ENCODE measurements around the gene GATA5. TPM values are rescaled to one million over a fixed set of nuclear protein-coding genes. Genes with fewer than 3 reads are reported as not detected.

The GATA5 gene
- total and polyA plus RNA-seq, 10 of the 15 experiments (the other 5 are each of a cell fraction or from before 2014, with no cell fraction given), result not detected

GRCh38 chr20:62516338-62516737 is 40.5 kb upstream of the GATA5 start:
- Histone ChIP-seq H3K4me1 (ENCODE audit: control insufficient read depth, insufficient read depth, low read length) (no peaks in the 10 kb centered on the region), H3K36me3 (ENCODE audit: control insufficient read depth in 2 of 2, insufficient read depth in 2 of 2, low read length in 1 of 2) (no peaks in the 10 kb centered on the region), H4K20me1 (ENCODE audit: control insufficient read depth, insufficient read depth) (no peaks in the 10 kb centered on the region), H3K4me3 (no peak overlapping the region), H3K27ac (ENCODE audit: control insufficient read depth, insufficient read depth) (no peak overlapping the region), H3K79me2 (ENCODE audit: control insufficient read depth, insufficient read depth, low read length) (no peaks in the 10 kb centered on the region), H3K4me2 (ENCODE audit: control insufficient read depth, insufficient read depth) (no peak overlapping the region), H3K27me3 (replicated peaks in 1 of 2; ENCODE audit: control insufficient read depth in 2 of 2, insufficient read depth in 2 of 2, low read length in 1 of 2) (peaks cover 5 to 13% of the 10 kb centered on the region in 2 experiments; a peak in 2 of 4 replicates), H2AFZ (ENCODE audit: control insufficient read depth, low read depth, low read length) (no peak overlapping the region), H3K9ac (ENCODE audit: control insufficient read depth, insufficient read depth, low read length) (no peak overlapping the region), H3K9me3 (replicated peaks; ENCODE audit: control insufficient read depth, insufficient read depth, low read length) (no peaks in the 10 kb centered on the region)
- intact Hi-C loops (cut with micrococcal nuclease; ENCODE audit: unreplicated experiment) (no loop called here), in situ Hi-C loops (cut with MboI) (no loop called here)
- ChIA-PET RAD21 (ENCODE audit: unreplicated experiment) (no interaction called here), POLR2A (no interaction called here), CTCF (interaction anchor here (0.6 kb wide), 1 partner anchor 223 kb away, joined by 3 read pairs; no protein-coding TSS in a partner anchor), SMC1A (ENCODE audit: uncharacterized antibody, unreplicated experiment) (interaction anchor here (0.5 to 0.9 kb wide), 2 partner anchors 16 to 97 kb away, joined by 3 read pairs; no protein-coding TSS in a partner anchor)
- no peak for FAIRE-seq
- TF ChIP-seq ZBED1 (IDR thresholded peaks at IDR 0.05; ENCODE audit: borderline replicate concordance) (no peak), EGR1 (IDR thresholded peaks at IDR 0.05; ENCODE audit: borderline replicate concordance in 1 of 2, low read depth in 2 of 2, low read length in 2 of 2) (no peak), SMAD5 (IDR thresholded peaks at IDR 0.05; ENCODE audit: low read depth) (no peak), NFYB (IDR thresholded peaks at IDR 0.05; ENCODE audit: insufficient read depth, low read depth, low read length) (no peak), MXI1 (IDR thresholded peaks at IDR 0.05; ENCODE audit: low read depth, low read length) (no peak), BCLAF1 (IDR thresholded peaks at IDR 0.05) (no peak), TCF12 (IDR thresholded peaks at IDR 0.05; ENCODE audit: low read depth, low read length) (no peak), MYB (IDR thresholded peaks at IDR 0.05; ENCODE audit: borderline replicate concordance, low read depth, low read length) (no peak)
- peak; percentile 27; the same call in 1 of the 3 replicates for ATAC-seq
- WGBS (ENCODE audit: insufficient coverage, insufficient replicate concordance, low lambda C conversion rate, missing lambda C conversion rate), result 45% methylated on average over 13 of the region's 13 CpGs
- no TSS peak for BruUV-seq (replicated peaks)
- DNase-seq (ENCODE audit: low read depth, low spot score), result no peak
